HL-60 (cell line): ENCODE measurements around the gene PLA2G7.
A peak's percentile ranks its signal among the peaks of the same experiment; 100 is the strongest.
"Not testable (repeated sequence)": the region's sequence is repeated elsewhere in the genome, so short reads cannot be mapped to it uniquely, and the experiment has no call there.

Source experiments
- DNase-seq, 2 experiments: peaks; one replicate each; pipeline ENCODE4 v3.0.0-alpha.2; 2010 to 2020; ENCODE audit warnings: low read depth in 1 of 2, low spot score in 1 of 2
- H3K27ac ChIP-seq: fragments of 250-450 bp; sonication (Bioruptor Pico); replicated peaks from 2 replicates; pipeline ENCODE4 v1.5.1; 2020; ENCODE audit warnings: mild to moderate bottlenecking, moderate library complexity
- H3K27me3 ChIP-seq: fragments of 250-450 bp; sonication (Bioruptor Pico); 2 replicates; pipeline ENCODE4 v1.5.1; 2021; ENCODE audit warnings: mild to moderate bottlenecking, moderate library complexity; ENCODE audit not compliant: insufficient read depth, poor library complexity, severe bottlenecking
- H3K4me3 ChIP-seq: replicated peaks from 2 replicates; pipeline ENCODE4 v1.5.1; 2011; ENCODE audit warnings: mild to moderate bottlenecking, control low read depth, low read length; ENCODE audit not compliant: insufficient read depth
- GABPA ChIP-seq: IDR thresholded peaks from 2 replicates; pipeline ENCODE4 v1.6.1; 2012; ENCODE audit warnings: low read depth
- POLR2AphosphoS5 ChIP-seq: IDR thresholded peaks from 2 replicates; pipeline ENCODE4 v1.6.1; 2012; ENCODE audit warnings: low read depth
- SPI1 ChIP-seq: IDR thresholded peaks from 2 replicates; pipeline ENCODE4 v1.6.1; 2012; ENCODE audit warnings: low read depth, mild to moderate bottlenecking, borderline replicate concordance
- TF ChIP-seq, protein P1 (sequence below): IDR thresholded peaks from one replicate; pipeline ENCODE4 v1.5.1; 2011; ENCODE audit warnings: low read length, control low read depth, inconsistent platforms; ENCODE audit not compliant: insufficient read depth
- TF ChIP-seq, protein P2 (sequence below): IDR thresholded peaks from 2 replicates; pipeline ENCODE4 v1.6.1; 2012; ENCODE audit warnings: low read depth; ENCODE audit not compliant: insufficient replicate concordance

The PLA2G7 gene

DNA sequence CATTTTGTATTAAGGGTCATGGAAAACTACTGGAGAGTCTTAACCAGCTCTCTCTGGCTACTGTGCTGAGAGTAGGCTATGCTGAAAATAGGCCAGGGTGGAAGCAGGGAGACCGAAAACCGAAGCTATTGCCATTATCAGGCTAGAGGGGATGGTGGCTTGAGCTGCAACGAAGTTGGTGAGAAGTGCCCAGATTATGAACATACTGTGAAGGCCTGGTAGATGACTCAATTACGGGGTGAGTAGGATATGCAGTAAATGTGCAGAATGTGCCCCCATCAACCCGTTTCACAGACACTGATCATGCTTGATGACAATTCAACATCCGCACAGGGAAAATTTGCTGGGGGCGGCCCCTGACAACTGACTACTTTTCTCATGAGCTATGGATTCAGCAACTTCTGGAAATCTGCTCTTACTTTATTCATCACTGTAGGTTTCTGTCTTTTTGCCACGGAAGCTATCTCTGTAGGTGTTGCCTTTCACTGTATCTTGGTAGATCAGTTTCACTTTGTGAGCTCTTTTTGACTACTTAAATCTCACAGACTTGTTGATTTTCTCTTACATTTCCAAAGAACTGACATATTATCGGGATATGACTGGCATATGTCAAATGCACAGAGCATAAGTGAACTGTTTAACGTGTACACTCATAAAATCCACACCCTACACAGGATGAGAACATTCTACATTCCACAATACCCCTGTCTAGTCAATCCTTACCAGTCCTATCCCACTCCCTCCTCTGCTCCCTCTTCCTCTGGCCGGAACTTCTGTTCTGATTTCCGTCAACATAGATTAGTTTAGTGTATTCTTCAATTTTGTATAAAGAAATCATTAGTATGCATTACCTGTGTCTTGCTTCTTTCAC lies 42.5 kb upstream of the PLA2G7 start:
- no peaks in the 10 kb centered on the region for H3K27me3 ChIP-seq
- no peak for TF ChIP-seq GABPA
- TF ChIP-seq, protein P1, sequence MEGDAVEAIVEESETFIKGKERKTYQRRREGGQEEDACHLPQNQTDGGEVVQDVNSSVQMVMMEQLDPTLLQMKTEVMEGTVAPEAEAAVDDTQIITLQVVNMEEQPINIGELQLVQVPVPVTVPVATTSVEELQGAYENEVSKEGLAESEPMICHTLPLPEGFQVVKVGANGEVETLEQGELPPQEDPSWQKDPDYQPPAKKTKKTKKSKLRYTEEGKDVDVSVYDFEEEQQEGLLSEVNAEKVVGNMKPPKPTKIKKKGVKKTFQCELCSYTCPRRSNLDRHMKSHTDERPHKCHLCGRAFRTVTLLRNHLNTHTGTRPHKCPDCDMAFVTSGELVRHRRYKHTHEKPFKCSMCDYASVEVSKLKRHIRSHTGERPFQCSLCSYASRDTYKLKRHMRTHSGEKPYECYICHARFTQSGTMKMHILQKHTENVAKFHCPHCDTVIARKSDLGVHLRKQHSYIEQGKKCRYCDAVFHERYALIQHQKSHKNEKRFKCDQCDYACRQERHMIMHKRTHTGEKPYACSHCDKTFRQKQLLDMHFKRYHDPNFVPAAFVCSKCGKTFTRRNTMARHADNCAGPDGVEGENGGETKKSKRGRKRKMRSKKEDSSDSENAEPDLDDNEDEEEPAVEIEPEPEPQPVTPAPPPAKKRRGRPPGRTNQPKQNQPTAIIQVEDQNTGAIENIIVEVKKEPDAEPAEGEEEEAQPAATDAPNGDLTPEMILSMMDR, result no peak
- TF ChIP-seq SPI1, result no peak
- H3K27ac ChIP-seq, result no peak overlapping the region
- DNase-seq, result no peak
- H3K4me3 ChIP-seq, result no peak overlapping the region

DNA sequence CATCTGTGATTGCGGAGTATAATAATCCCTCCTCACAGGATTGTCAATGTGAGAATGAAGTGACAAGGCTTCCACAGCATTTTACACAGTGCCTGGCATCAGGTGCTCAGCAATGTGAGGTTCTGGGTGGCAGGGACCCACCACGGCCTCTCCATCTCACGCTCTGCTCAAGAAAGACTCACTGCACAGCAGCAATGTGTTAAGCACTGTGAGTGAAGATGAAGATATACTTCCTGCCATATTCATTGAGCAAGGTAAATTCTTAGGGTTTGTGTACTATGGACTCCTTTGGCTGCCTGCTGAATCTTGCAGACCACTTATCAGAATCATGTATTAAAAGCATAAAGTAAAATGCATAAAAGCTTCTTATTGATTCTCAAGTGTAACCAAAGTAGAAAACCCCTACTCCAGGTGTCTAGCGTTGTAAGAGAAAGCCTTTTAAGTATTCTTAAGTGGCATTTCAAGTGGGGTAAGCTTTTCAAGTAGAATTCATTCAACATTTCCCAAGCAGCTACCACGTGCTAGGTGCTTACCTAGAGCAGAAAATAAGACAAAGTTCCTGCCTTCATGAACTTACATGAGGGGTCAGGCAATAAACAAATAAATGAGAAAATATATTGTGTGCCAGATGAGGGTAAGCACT lies 41.0 kb upstream of the PLA2G7 start:
- no peak for DNase-seq
- H3K4me3 ChIP-seq, result no peak overlapping the region
- TF ChIP-seq POLR2AphosphoS5, result no peak
- TF ChIP-seq, protein P1, result no peak
- no peak for TF ChIP-seq SPI1
- TF ChIP-seq GABPA, result no peak
- TF ChIP-seq, protein P2, sequence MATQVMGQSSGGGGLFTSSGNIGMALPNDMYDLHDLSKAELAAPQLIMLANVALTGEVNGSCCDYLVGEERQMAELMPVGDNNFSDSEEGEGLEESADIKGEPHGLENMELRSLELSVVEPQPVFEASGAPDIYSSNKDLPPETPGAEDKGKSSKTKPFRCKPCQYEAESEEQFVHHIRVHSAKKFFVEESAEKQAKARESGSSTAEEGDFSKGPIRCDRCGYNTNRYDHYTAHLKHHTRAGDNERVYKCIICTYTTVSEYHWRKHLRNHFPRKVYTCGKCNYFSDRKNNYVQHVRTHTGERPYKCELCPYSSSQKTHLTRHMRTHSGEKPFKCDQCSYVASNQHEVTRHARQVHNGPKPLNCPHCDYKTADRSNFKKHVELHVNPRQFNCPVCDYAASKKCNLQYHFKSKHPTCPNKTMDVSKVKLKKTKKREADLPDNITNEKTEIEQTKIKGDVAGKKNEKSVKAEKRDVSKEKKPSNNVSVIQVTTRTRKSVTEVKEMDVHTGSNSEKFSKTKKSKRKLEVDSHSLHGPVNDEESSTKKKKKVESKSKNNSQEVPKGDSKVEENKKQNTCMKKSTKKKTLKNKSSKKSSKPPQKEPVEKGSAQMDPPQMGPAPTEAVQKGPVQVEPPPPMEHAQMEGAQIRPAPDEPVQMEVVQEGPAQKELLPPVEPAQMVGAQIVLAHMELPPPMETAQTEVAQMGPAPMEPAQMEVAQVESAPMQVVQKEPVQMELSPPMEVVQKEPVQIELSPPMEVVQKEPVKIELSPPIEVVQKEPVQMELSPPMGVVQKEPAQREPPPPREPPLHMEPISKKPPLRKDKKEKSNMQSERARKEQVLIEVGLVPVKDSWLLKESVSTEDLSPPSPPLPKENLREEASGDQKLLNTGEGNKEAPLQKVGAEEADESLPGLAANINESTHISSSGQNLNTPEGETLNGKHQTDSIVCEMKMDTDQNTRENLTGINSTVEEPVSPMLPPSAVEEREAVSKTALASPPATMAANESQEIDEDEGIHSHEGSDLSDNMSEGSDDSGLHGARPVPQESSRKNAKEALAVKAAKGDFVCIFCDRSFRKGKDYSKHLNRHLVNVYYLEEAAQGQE, result no peak

DNA sequence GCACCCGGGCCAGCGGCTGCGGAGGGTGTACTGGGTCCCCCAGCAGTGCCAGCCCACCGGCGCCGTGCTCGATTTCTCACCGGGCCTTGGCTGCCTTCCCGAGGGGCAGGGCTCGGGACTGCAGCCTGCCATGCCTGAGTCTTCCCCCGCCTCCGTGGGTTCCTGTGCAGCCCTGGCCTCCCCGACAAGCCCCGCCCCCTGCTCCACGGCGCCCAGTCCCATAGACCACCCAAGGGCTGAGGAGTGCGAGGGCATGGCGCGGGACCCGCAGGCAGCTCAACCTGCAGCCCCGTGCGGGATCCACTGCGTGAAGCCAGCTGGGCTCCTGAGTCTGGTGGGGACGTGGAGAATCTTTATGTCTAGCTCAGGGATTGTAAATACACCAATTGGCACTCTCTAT lies 39.6 kb upstream of the PLA2G7 start:
- H3K27me3 ChIP-seq, H3K27ac ChIP-seq, DNase-seq, H3K4me3 ChIP-seq: not testable (repeated sequence)

More for the DNA sequence above, 41.0 kb upstream of the PLA2G7 start:
- H3K27ac ChIP-seq, result no peak overlapping the region
- H3K27me3 ChIP-seq, result no peaks in the 10 kb centered on the region

DNA sequence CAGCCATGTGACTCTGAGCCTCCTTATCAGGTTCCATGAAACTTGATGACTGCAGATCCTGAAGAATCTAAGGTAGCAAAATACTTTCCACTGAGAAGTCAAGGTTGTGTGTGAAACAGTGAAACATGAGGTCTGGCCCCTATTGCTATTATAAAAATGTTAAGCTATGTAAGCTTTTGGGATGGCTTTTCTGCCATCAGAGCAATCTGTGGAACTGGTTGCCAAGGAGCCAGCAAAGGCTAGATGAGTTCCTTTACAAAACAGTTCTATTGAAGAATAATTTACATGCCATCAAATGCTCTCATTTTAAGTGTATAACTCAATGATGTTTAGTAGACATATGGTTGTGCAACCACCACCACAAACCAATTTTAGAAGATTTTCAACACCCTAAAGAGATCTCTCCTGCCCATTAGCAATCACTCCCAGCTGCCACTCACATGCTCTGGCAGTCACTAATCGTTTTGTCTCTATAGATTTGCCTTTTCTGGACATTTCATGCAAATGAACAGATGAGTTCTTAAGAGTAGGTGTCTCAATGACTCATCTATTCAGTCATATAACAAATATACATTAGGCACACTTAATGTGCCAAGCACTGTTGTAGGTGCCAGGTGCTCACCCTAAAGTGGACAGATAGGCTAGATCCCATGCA lies 38.2 kb upstream of the PLA2G7 start:
- Histone ChIP-seq H3K4me3 (no peak overlapping the region), H3K27ac (peak overlapping the region; percentile 64), H3K27me3 (no peaks in the 10 kb centered on the region)
- TF ChIP-seq GABPA (no peak), SPI1 (no peak), POLR2AphosphoS5 (no peak)
- TF ChIP-seq, protein P2, result no peak
- TF ChIP-seq, protein P1, result no peak
- peak in 1 of 2 experiments; percentile 55 for DNase-seq
